HS-5 (cell line): ENCODE results near the gene TRIM17.

Source experiments
- DNase-seq: peaks from one replicate; pipeline ENCODE4 v3.0.0-alpha.2; 2012; ENCODE audit warnings: low read depth

TRIM17 gene

DNA sequence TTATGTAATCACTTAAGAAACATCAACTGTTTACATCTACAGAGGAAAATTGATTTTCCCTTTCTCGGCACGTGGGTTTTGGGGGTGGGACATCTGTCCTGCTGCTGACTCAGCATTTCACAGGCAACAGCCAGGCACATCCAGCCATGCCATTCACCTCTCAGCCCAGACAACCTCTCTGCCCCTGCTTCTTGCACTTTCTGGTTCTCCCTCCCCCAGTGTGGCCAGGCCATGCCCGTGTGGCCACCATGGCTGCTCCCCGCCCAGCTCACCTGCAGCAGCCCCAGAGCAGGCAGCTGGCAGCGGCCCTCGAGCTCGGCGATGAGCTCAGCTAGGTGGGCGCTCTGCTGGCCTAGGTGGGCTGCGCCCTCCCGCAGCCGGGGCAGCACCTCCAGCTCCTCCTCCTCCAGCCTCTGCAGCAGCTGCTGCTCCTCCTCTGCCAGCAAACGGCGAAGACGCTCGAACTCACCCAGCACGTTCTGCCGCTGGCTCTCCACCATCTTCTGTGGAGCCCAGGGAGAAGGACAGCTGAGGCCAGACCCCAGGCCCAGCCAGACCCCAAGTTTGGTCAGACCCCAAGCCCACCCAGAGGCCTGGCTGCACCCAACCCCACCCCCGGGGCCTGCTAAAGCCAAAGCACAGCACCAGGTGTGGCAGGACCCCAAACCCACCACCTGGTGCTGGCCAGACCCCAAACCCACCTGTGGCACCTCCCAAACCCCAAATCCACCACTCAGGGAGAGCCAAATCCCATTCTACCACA lies 15.8 kb downstream of the TRIM17 start:
- DNase-seq = no peak

DNA sequence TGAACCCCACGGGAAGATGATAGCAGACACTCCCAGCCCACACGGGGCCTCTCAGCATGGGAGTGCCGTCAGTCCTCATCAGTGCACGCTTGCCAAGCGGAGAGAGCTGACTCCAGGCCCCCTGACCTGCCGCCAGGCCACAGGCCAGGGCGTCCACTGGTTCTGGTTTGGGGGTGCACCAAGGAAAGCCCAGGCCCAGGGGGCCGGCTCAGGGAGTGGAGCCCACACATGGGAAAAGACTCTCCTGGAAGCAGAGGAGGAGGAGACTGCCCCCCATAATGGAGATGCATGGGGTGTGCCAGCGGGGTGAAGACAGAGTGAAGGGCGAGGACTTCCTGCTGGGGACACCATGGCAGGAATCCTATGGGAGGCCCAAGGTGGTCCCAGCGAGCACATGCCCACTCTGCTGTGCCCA lies 16.4 kb downstream of the TRIM17 start:
- no peak for DNase-seq

GRCh38 chr1:228399531-228400236 lies 17.0 kb downstream of the TRIM17 start:
- DNase-seq = no peak

DNA sequence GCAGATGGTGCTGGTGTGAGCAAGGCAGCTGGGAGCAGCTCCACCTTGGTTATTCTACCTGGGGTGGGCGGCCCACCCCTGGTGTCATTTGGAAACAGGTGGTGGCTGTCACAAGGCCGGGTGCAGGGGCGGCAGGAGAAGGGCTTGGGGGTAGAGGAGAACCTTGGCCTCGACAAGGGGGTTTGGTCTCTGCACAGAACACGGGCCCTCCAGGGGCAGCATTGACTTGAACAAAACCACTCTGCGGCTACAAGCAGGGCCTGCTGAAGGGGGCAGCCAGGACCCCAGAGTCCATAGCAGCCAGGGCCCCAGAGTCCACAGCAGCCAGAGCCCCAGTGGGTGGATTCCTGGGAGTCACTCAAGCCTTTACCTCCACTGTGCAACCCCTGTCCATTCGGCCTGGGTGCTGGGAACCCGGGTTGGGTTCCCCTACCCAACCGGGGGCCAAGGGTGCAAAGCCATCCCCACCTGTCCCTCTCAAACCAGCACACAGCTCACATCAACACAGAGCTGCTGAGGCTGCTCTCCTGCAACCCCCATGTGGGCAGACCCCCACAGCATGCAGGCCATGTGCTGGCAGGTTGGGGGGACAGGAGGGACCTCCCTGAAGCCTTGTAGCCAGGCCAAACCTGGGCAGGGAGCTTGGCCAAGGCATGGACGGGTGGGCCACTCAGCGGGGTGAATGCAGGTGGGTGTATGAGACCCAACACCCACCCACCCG lies 17.8 kb downstream of the TRIM17 start:
- no peak for DNase-seq

DNA sequence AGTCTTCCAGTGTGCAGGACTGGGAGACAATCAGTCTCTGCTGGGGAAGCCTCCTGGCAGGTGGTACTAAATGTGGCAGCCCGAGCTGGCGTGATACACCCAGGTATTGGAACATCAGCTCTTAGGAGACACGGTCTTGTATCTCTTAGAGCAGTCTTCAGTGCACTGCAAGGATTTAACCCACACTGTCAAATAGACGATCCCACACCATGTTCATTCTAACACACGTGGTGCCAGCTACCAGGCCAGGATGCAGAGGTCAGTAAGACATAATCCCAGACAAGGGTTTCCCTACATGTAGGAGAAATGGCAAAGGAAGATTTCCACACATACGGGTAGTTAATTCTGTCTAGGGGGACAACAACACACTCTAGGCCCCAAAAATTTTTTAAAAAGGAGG lies 18.7 kb downstream of the TRIM17 start:
- no peak for DNase-seq

- no peak for DNase-seq
Observed at GRCh38 chr1:228396770-228397662, 19.6 kb downstream of the TRIM17 start.

GRCh38 chr1:228394571-228395394 lies 21.9 kb downstream of the TRIM17 start:
- no peak for DNase-seq

DNA sequence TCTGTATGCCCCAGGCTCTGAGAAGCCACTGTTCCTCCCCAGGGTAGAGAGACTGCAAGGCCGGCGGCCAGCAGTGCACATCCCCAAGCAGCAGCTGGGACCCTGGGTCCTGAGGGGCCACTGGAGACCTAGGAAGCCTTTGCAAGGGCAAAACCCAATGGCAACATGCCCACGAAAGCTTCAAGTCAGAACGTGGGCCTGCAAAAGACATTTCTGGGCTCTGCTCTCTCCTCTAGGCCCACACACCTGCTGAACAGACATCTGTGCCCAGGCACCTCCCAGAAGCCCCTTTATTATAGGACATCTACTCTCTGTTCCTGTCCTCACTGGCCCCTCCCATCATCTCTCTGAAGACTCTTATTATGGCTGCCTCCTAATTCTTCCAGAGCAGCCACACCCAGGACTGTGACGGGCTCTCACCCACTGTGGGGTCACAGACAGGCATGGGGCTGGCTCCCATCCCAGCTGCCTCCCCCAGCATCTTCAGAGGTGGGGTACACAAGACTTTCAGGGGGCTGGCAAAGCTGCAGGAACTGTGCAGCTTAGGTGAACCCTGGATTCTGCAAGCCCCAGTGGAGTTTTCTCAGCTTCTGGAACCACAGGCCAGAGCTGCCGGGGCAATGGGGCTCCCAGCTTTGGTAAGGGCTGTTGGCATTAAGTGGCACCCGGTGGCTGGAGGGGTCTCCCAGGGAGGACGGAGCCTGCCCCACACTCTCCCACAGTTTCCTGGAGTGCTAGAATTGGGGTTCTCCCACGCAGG lies 22.7 kb downstream of the TRIM17 start:
- DNase-seq = no peak

- DNase-seq = peak; percentile 73
Observed at GRCh38 chr1:228393268-228393701, 23.4 kb downstream of the TRIM17 start.

DNA sequence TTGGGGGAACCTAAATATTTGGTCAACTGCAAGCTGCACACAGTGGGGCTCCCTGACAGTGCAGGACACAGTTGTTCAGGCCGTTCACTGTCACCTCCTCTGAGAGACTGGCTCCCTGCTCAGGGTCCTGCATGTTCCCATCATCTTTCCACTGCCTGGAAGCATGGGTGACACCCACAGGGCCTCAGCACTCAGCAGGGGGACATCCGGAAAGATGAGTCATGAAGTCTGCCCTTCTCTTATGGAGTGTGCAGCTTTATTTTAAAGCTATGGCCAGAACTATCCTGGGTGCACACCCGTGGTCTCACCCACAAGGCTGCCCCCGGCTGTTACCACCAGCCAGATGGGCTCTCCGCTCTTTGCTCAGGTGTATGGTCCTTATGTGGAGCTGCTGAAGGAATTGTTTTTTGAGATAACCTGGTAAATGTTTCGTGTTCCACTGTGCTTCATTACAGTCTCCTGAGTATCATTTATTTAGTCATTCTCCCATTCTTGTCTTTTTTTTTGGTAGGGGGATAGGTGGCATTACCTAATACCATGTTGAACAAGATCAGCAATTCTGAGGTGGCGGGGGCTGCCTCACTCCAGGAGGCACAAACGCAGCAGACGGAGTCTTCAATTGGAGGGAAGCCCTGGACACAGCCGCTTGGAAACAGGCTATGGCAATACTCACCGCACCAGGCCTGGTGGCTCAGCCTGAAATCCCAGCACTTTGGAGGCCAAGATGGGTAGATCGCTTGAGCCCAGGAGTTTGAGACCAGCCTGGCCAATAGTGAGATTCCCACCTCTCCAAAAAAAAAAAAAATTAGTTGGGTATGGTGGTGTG lies 24.3 kb downstream of the TRIM17 start:
- DNase-seq = no peak

- no peak for DNase-seq
Observed at GRCh38 chr1:228391411-228392020, 25.1 kb downstream of the TRIM17 start.

DNA sequence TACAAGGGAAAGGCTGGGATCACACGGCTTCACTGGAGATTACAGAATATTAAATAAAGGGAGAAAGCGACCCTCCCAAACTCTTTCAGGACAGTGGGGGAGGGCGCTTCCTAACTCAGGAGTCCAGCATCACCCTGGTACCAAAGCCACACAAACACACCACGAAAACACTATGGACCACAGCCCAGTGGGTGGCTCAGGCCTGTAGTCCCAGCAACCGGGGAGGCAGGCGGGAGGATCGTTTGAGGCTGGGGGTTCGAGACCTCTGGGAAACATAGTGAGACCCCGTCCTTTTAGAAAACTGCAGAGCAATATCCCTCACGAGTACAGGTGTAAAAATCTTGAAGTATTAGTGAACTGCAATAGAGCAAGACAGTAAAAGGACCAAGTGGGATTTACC lies 26.0 kb downstream of the TRIM17 start:
- DNase-seq = no peak

DNA sequence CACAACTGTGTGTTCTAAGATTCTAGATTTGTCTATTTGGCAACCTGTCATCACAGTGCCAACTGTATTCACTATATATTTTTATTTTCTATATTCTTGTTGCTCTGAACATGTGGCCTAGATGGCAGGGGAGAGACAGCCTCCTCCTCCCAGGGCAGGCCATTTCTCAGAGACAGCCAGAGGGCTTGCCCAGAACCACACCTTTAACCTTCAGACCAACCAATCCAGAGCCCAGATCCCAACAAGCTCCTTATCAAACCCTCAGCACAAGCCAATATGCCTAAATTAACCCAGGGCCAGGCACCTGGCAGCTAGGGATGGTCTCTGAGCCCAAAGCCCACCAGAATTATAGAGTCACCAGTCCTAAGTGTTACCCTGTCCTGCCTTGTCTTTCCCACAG lies 29.3 kb downstream of the TRIM17 start:
- no peak for DNase-seq

DNA sequence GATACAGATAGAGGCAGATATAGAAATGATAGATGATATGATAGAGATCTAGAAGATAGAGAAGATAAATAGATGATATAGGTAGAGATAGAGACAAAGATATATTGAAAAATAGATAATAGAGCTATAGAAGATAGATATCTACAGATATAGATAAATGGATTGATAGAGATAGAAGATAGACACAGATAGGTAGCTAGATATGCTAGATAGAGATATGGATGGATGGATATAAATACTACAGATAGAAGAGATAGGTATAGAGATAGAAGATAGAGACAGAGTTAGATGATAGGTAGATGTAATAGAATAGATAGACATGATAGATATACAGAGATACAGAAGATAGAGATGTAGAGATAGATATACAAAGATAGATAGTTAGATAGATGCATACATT lies 31.4 kb downstream of the TRIM17 start:
- no peak for DNase-seq

DNA sequence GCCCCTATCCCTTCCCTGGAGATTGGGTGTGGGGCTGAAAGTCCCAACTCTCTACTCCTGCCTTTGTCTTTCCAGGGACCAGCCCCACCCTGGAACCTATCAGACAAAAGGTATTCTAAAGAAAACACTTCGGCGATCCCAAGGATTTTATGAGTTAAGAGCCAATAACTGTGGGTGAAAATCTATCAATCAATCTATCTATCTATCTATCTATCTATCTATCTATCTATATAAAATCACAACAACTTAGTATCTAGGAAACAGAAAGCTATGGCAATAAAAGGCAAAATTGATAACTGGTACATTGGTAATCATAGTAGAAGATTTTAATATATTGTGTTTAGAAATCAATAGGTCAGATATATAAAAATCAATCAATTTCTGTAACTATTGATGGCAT lies 32.9 kb downstream of the TRIM17 start:
- DNase-seq = no peak

GRCh38 chr1:228381356-228381755 lies 35.3 kb downstream of the TRIM17 start:
- no peak for DNase-seq

- no peak for DNase-seq
Observed at GRCh38 chr1:228379666-228380065, 37.0 kb downstream of the TRIM17 start.

- DNase-seq = no peak
Observed at GRCh38 chr1:228378873-228379460, 37.7 kb downstream of the TRIM17 start.
